ENCODE data around the gene CIAPIN1. TPM values are rescaled to one million over a fixed set of nuclear protein-coding genes. Genes with fewer than 3 reads are reported as not detected.

Gene CIAPIN1
- total RNA-seq, 2 donors from 2014 or later, result 54.9 to 67.4 TPM

DNA sequence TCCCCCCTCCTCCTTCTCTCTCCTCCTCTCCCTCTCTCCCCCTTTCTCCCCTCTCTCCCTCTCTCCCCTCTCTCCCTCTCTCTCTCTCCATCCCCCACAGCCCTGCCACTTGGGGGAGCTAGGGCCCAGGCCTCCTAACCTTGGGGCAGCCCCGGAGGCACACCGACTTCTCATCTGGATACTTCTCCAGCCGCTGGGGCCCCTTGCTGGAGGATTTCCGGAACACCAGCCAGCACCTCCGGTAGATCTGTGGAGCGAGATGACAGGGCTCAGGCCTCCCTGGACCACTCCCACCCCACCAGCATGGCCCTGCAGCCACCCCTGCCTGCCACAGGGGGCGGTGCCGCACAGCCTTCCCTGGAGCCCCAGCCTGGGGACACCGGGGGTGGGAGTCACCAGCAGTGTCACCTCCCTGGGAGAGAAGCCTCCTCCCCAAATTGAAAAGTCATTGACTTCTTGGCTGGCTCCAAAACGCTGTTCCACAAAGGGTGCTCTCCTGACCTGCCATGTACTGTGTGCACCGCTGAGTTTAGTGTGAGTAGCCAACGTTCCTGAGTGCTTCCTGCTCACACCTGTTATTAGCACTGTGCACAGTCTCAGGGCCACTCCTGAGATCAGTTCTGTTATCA is 28.6 kb upstream of the CIAPIN1 start:
- TF ChIP-seq CTCF (IDR thresholded peaks at IDR 0.05), result no peak
- intact Hi-C loops (cut with DNase I), result no loop called here
- H3K4me1 ChIP-seq, result peaks cover 14% of the 10 kb centered on the region
- H3K9ac ChIP-seq (ENCODE audit: low read depth in 2 of 2, low read length in 2 of 2), result no peak overlapping the region
- no peak overlapping the region for H3K27ac ChIP-seq
- H3K36me3 ChIP-seq, result no peaks in the 10 kb centered on the region
- H3K9me3 ChIP-seq, result no peaks in the 10 kb centered on the region
- no peaks in the 10 kb centered on the region for H3K27me3 ChIP-seq
- DNase-seq, result no peak
- no peak overlapping the region for H3K4me3 ChIP-seq

DNA sequence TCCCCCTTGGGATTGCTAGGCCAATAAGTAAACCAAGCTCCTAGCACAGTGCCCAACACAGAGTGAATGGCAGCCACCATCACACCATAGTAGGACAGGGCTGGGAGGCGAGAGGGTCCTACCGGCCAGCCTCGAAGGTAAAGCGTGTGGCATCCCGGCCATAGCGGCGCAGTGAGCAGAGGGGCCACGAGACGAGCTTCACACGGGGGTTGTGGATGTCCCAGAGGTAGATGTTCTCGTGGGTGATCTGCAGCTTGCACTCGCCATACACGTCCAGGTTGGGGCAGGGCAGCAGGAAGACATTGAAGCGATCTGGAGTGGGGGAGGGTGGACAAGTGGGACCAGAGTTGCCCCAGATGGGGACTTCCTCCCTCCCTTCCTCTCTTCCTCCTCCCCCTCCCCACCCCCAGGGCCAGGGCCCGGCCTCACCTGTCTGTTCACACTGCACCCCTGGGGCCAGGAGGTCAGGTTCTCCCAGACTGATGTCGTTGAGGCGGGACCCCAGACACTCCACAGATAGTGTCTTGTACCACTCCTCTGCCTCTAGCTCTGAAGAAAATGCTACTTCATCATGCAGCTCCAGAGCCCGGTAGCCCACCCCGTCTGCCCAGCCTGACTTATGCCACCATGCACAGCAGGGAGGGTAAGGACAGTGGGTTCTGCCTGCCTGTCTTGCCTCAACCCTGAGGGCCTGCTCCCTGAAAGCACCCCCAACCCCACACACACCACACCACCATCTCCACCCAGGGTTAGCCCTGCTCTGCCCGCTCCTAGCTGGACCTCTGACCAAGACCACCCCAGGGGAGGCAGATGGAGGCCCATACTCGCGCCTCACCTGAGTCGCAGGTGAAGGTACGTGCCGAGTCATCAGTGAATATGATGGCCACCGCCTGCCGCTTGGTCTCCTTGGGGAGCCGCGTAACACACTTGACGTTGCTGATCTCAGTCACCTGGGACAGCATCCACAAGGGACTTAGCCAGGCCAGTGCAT is 27.8 kb upstream of the CIAPIN1 start:
- no peaks in the 10 kb centered on the region for H3K9me3 ChIP-seq
- no peak for DNase-seq
- H3K36me3 ChIP-seq, result no peaks in the 10 kb centered on the region
- H3K27me3 ChIP-seq, result no peaks in the 10 kb centered on the region
- H3K27ac ChIP-seq, result no peak overlapping the region
- intact Hi-C loops (cut with DNase I), result no loop called here
- H3K4me3 ChIP-seq, result no peak overlapping the region
- H3K4me1 ChIP-seq, result peaks cover 17% of the 10 kb centered on the region
- H3K9ac ChIP-seq (ENCODE audit: low read depth in 2 of 2, low read length in 2 of 2), result no peak overlapping the region
- no peak for TF ChIP-seq CTCF (IDR thresholded peaks at IDR 0.05)

GRCh38 chr16:57473906-57474305 is 26.7 kb upstream of the CIAPIN1 start:
- H3K9ac ChIP-seq (ENCODE audit: low read depth in 2 of 2, low read length in 2 of 2), result no peak overlapping the region
- intact Hi-C loops (cut with DNase I), result no loop called here
- H3K9me3 ChIP-seq, result no peaks in the 10 kb centered on the region
- H3K4me3 ChIP-seq, result no peak overlapping the region
- H3K36me3 ChIP-seq, result peaks cover 9% of the 10 kb centered on the region
- no peak for TF ChIP-seq CTCF (IDR thresholded peaks at IDR 0.05)
- DNase-seq, result no peak
- H3K27me3 ChIP-seq, result no peaks in the 10 kb centered on the region
- H3K27ac ChIP-seq, result no peak overlapping the region
- H3K4me1 ChIP-seq, result peaks cover 16% of the 10 kb centered on the region

DNA sequence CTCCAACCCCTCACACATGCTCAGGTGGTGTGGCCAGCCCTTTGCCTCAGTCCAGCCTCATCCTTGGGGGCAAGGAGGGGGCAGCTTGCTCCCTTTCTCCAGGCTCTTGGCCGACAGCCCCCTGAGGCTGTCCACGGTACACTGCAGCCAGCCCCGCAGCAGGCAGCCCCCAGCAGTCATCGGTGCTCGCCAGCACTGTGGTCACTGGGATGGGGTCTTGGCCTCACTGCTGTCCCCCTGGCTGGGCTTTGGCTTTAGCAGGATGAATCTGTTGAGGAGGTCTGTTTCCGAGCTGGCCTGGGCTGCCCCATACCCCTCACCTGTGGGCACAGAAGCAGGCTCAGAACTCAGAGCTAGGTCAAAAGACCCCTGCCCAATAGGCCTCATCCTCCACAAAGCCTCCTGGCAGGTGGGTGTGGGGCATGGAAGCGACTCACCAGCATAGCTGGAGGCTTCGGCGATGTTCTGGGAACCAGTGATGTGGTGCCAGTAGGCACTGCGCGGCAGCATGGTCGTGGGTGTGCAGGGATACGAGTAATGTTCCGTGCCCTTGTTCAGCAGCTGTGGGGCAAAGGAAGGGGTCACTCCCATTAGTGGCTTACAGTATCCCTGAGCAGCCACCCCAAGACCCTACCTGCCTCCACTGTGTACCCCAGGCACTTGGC is 26.1 kb upstream of the CIAPIN1 start:
- Histone ChIP-seq H3K4me3 (no peak overlapping the region), H3K9ac (ENCODE audit: low read depth in 2 of 2, low read length in 2 of 2) (no peak overlapping the region), H3K36me3 (peaks cover 9% of the 10 kb centered on the region), H3K9me3 (no peaks in the 10 kb centered on the region), H3K27ac (no peak overlapping the region), H3K27me3 (no peaks in the 10 kb centered on the region), H3K4me1 (peaks cover 16% of the 10 kb centered on the region)
- no peak for DNase-seq
- TF ChIP-seq CTCF (IDR thresholded peaks at IDR 0.05), result no peak
- intact Hi-C loops (cut with DNase I), result no loop called here

- TF ChIP-seq CTCF (IDR thresholded peaks at IDR 0.05), result no peak
- Histone ChIP-seq H3K9me3 (no peaks in the 10 kb centered on the region), H3K36me3 (peaks cover 9% of the 10 kb centered on the region), H3K4me1 (peaks cover 16% of the 10 kb centered on the region), H3K27me3 (no peaks in the 10 kb centered on the region), H3K4me3 (no peak overlapping the region), H3K27ac (peak overlapping the region; percentile 62), H3K9ac (ENCODE audit: low read depth in 2 of 2, low read length in 2 of 2) (peak overlapping the region in 1 of 2 donors; percentile 41)
- intact Hi-C loops (cut with DNase I), result no loop called here
- no peak for DNase-seq
Measured at GRCh38 chr16:57472665-57473060, 25.5 kb upstream of the CIAPIN1 start.

Data from colonic mucosa (tissue), 4 donors.